Myometrial cell (primary cell): ENCODE measurements around the gene CNEP1R1. TPM values are rescaled to one million over a fixed set of nuclear protein-coding genes. Genes with fewer than 3 reads are reported as not detected.

Experiments used
- total RNA-seq: library from RNA; depleted of rRNA; stranded (reverse); fragments of >200 nt; gene quantifications from 2 replicates; pipeline ENCODE4 v1.2.3, GENCODE V29; 2015

CNEP1R1 gene, protein sequence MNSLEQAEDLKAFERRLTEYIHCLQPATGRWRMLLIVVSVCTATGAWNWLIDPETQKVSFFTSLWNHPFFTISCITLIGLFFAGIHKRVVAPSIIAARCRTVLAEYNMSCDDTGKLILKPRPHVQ
- 22.0 and 41.8 TPM in 2 replicates for total RNA-seq

DNA sequence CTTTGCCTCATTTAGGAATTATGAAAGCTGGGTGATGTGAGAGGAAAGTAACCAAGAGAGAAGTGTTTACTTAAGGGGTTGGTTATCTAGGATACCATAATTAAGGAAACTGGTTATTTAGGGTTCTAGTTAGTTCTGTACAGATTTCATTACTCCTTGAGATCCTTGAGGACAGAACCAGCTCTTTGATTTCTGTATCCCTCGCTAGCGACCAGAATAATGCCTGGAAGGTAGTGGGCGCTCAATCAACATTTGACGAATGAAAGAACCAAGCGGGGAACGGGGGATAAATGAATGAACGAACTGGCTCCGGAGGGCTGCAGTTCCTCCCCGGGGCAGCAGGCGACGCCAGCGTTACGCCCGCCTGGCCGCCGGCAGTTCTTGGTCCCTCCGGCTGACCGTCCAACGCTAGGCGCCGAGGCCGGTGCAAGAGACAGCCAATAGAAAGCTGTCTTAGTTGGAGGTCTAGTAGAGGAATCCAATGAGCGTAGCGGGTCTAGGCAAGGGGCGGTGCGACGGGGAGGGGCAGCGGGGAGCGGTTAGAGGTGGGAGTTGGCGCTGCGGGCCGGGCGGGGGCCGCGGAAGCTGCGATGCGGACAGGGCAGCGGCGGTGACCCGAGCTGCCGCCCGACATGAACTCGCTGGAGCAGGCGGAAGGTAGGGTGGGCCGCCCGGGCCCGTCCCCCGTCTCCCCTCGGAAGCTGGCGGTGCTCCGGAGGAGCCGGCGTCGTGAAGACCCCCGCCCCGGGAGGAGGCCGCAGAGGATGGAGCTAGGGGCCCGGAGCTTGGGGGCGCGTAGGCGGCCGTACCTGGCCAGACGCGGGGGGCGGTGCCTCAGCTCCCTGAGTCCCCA is at the start of gene CNEP1R1:
CNEP1R1 (plus strand) TSS at position 542 of the 853 bp plus-strand sequence; CDS start at position 633, 91 bp downstream.

DNA sequence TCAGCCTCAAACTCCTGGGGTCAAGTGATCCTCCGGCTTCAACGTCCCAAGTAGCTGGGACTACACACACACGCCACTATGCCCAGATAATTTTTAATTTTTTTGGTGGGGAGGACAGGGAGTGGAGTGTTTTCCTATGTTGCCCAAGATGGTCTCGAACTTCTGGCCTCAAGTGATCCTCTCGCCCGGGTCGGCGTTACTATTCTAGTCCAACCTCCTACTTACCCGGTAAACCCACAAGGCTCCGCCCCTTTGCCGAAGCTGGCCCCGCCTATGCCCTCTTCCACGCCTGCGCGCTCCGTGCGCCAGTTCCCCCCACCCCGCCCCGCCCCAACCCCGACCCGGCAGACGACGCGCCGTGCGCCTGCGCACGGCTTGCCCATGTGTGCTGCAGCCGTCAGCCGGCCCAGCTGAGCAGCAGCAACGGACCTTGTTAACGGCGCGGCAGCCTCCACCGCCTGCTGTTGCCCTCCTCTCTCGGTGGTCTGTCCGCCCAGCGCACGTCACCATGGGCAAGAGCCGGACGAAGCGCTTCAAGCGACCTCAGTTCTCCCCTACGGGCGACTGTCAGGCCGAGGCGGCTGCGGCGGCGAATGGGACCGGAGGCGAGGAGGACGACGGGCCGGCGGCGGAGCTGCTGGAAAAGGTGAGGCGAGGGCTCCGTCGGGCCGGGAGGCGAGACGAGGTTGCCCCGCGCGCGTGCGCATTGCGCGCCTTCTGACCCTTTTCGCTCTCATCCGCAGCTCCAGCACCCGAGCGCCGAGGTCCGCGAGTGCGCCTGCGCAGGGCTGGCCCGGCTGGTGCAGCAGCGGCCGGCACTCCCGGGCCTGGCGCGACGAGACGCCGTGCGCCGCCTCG is 40.8 kb downstream of the CNEP1R1 start, which contains the start of gene HEATR3:
HEATR3 (plus strand) TSS at position 347 of the 858 bp plus-strand sequence; CDS start at position 509, 162 bp downstream.

Other genes with a start within 250 kb of the CNEP1R1 start
- gene ZNF423, start 169.1 kb upstream of the CNEP1R1 start, total RNA-seq = under 0.01 and 0.18 TPM in 2 replicates
- 13.3 and 17.0 TPM in 2 replicates for gene HEATR3, start 40.7 kb downstream of the CNEP1R1 start, total RNA-seq
- gene TENT4B, start 128.1 kb downstream of the CNEP1R1 start, total RNA-seq = 7.3 and 7.5 TPM in 2 replicates
- 39.5 and 40.1 TPM in 2 replicates for gene ADCY7, start 241.3 kb downstream of the CNEP1R1 start, total RNA-seq